GM12878 (cell line): ENCODE data around the gene MBNL1. TPM values are rescaled to one million over a fixed set of nuclear protein-coding genes. Genes with fewer than 3 reads are reported as not detected.
A peak's percentile ranks its signal among the peaks of the same experiment; 100 is the strongest.

ENCODE experiments used
- ATAC-seq: fragments of 200-7000 bp; cut with Tn5 transposase; 3 replicates; pipeline ENCODE4 v1.9.1; 2020; ENCODE audit warnings: mild to moderate bottlenecking, moderate library complexity
- BruUV-seq: library from RNA; stranded (reverse); fragments of 400-500 nt; replicated peaks from 2 replicates; lab custom pipeline; 2021; lab: Mats Ljungman, UMichigan
- CTCF ChIA-PET: fragments of 300-600 bp; sonication (Branson Sonifier 250); formaldehyde crosslinking; extraction: SDS; loops from one replicate; lab custom pipeline; 2021; ENCODE audit warnings: inconsistent platforms; lab: Yijun Ruan, JAX
- POLR2A ChIA-PET: fragments of 350-600 bp; formaldehyde crosslinking; extraction: SDS; loops from one replicate; lab custom pipeline; 2021; ENCODE audit warnings: inconsistent platforms; lab: Charles Lee
- RAD21 ChIA-PET: fragments of 300-600 bp; sonication (Branson Sonifier 250); formaldehyde crosslinking; loops from one replicate; lab custom pipeline; 2023; ENCODE audit warnings: antibody characterized with exemption; ENCODE audit not compliant: unreplicated experiment; lab: Charles Lee
- SMC1A ChIA-PET: fragments of 300-600 bp; sonication (Branson Sonifier 250); formaldehyde crosslinking; loops from one replicate; lab custom pipeline; 2023; ENCODE audit not compliant: unreplicated experiment, uncharacterized antibody; lab: Charles Lee
- DNase-seq: peaks from one replicate; pipeline ENCODE4 v3.0.0-alpha.2; 2011; ENCODE audit warnings: low read depth, low spot score
- FAIRE-seq: peaks from 3 replicates; lab custom pipeline; 2011; peaks lifted over from hg19 to GRCh38; lab: Jason Lieb, UNC
- H2AFZ ChIP-seq: 2 replicates; pipeline ENCODE4 v1.6.0; 2011; ENCODE audit warnings: low read depth, low read length, control low read depth; ENCODE audit not compliant: control insufficient read depth
- H3K27ac ChIP-seq: 2 replicates; pipeline ENCODE4 v1.5.1; 2011; ENCODE audit warnings: control low read depth; ENCODE audit not compliant: control insufficient read depth, insufficient read depth
- H3K27me3 ChIP-seq, 2 experiments: replicated peaks in 1 of 2; 2 replicates each; pipeline versions ENCODE4 v1.6.0 to v1.6.1; 2011; ENCODE audit warnings: low read length in 1 of 2; ENCODE audit not compliant: control insufficient read depth in 2 of 2, insufficient read depth in 2 of 2
- H3K36me3 ChIP-seq, 2 experiments: 2 replicates each; pipeline ENCODE4 v1.5.1; 2011; ENCODE audit warnings: low read length in 1 of 2; ENCODE audit not compliant: control insufficient read depth in 2 of 2, insufficient read depth in 2 of 2
- H3K4me1 ChIP-seq: 2 replicates; pipeline ENCODE4 v1.6.1; 2011; ENCODE audit warnings: mild to moderate bottlenecking, low read length, moderate library complexity, mixed read lengths; ENCODE audit not compliant: control insufficient read depth, insufficient read depth
- H3K4me2 ChIP-seq: 2 replicates; pipeline ENCODE4 v1.6.0; 2011; ENCODE audit warnings: control low read depth; ENCODE audit not compliant: control insufficient read depth, insufficient read depth
- H3K4me3 ChIP-seq: fragments of 200-600 bp; sonication (generic); 2 replicates; pipeline ENCODE4 v1.5.1; 2016
- H3K79me2 ChIP-seq: 2 replicates; pipeline ENCODE4 v1.6.0; 2011; ENCODE audit warnings: low read length; ENCODE audit not compliant: control insufficient read depth, insufficient read depth
- H3K9ac ChIP-seq: 2 replicates; pipeline ENCODE4 v1.8.0; 2011; ENCODE audit warnings: low read length, control low read depth, mixed read lengths; ENCODE audit not compliant: control insufficient read depth, insufficient read depth
- H3K9me3 ChIP-seq: replicated peaks from 3 replicates; pipeline ENCODE4 v1.5.1; 2011; ENCODE audit warnings: mild to moderate bottlenecking, low read length; ENCODE audit not compliant: control insufficient read depth, insufficient read depth
- H4K20me1 ChIP-seq: 2 replicates; pipeline ENCODE4 v1.6.0; 2011; ENCODE audit not compliant: control insufficient read depth, insufficient read depth
- PAX5 ChIP-seq: IDR thresholded peaks from 2 replicates; pipeline ENCODE4 v1.6.1; 2011; ENCODE audit warnings: low read depth, low read length, borderline replicate concordance
- POLR2AphosphoS5 ChIP-seq: IDR thresholded peaks from 2 replicates; pipeline ENCODE4 v1.6.1; 2011; ENCODE audit warnings: mild to moderate bottlenecking, low read length, inconsistent platforms
- SMAD5 ChIP-seq: IDR thresholded peaks from 2 replicates; pipeline ENCODE4 v1.6.1; 2016; ENCODE audit warnings: antibody characterized with exemption, low read depth
- ZNF217 ChIP-seq: fragments of 450-650 bp; IDR thresholded peaks from 2 replicates; pipeline ENCODE4 v1.6.1; 2017; ENCODE audit warnings: antibody characterized with exemption, mild to moderate bottlenecking
- WGBS: methylation state at CpG from one replicate; pipeline ENCODE4 v1.1.6; 2016; ENCODE audit warnings: low lambda C conversion rate; ENCODE audit not compliant: insufficient replicate concordance, insufficient coverage; ENCODE audit errors: missing lambda C conversion rate; 5-methylcytosine and 5-hydroxymethylcytosine counted together
- in situ Hi-C: fragments of 300-500 bp; cut with MboI; formaldehyde crosslinking; loops from 9 replicates; pipeline ENCODE4 v1.14.3; 2018; ENCODE audit warnings: mixed read lengths
- intact Hi-C: fragments of 100-400 bp; cut with micrococcal nuclease; formaldehyde crosslinking; loops from one replicate; pipeline ENCODE4 v1.14.2; 2022; ENCODE audit not compliant: unreplicated experiment
- polyA plus RNA-seq, 11 experiments: library from polyadenylated mRNA; depleted of rRNA in 4 of 11; unstranded in 6 of 11; stranded (reverse) in 5 of 11; fragments of >200 nt; fragmentation: Nextera tagmentation in 4 of 11; fragmentation: Illumina TruSeq in 1 of 11; extraction: Ambion mirVana in 4 of 11; extraction: Trizol in 1 of 11; gene quantifications; 1 replicate in 1 of 11; 2 replicates in 10 of 11; pipeline versions ENCODE4 v1.2.1 to v1.2.3, GENCODE V29; 2011 to 2016; ENCODE audit warnings: inconsistent platforms in 2 of 11, missing spikeins in 2 of 11, low read depth in 1 of 11
- total RNA-seq, 4 experiments: library from RNA; depleted of rRNA in 3 of 4; stranded (reverse); fragments of >200 nt in 3 of 4; fragmentation: Illumina TruSeq in 1 of 4; extraction: Trizol in 1 of 4; gene quantifications; 2 replicates each; pipeline versions ENCODE4 v1.2.1 to v1.2.3, GENCODE V29; 2013 to 2021
- TF ChIP-seq, protein P1 (sequence below): IDR thresholded peaks from 2 replicates; pipeline ENCODE4 v1.6.1; 2011; ENCODE audit warnings: low read depth, low read length, improper control_type of control experiment, borderline replicate concordance

MBNL1 gene
- total and polyA plus RNA-seq, 10 of the 15 experiments (the other 5 are each of a cell fraction or from before 2014, with no cell fraction given), result 59.6 to 337 (median 143) TPM

DNA sequence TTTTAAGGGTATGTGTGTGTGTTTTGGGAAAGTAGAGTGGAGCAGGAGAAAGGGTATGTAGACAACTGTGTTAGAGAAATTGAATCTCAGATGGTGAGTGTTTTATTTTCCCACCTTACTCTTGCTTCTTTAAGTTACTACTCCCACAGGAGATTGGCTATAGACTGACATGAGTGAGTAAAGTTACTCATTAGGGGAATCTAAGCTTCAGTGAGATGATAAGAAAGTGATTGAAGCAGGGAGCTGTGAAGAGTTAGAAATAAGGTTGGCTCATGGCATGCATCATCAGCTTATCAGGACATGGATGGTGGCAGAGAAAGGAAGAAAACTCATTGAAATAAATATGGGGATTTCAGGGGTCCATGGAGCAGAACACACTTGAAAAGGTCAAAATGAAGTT lies 88.9 kb downstream of the MBNL1 start:
- ATAC-seq, result peak; percentile 6
- TSS peak; percentile 44 for BruUV-seq
- Histone ChIP-seq H3K9ac (no peak overlapping the region), H3K4me1 (peaks cover 14% of the 10 kb centered on the region), H3K9me3 (peaks cover 5% of the 10 kb centered on the region; the same call in 2 of the 3 replicates), H3K4me2 (no peak overlapping the region), H3K27me3 (no peaks in the 10 kb centered on the region), H3K79me2 (peaks cover 72% of the 10 kb centered on the region), H3K4me3 (no peak overlapping the region), H3K27ac (peak overlapping the region; percentile 48; the same call in 1 of the 2 replicates), H4K20me1 (no peaks in the 10 kb centered on the region), H2AFZ (no peak overlapping the region), H3K36me3 (peaks cover 0 to 15% of the 10 kb centered on the region in 2 experiments; a peak in 3 of 4 replicates)
- no peak for DNase-seq
- CTCF ChIA-PET, result interaction anchor here (0.8 to 2.6 kb wide), 3 partner anchors 9 to 85 kb away, joined by 3 to 7 read pairs (median 4); no protein-coding TSS in a partner anchor
- POLR2A ChIA-PET, result interaction anchor here (1.5 kb wide), 1 partner anchor 12 kb away, joined by 4 read pairs; no protein-coding TSS in a partner anchor
- intact Hi-C loops (loop anchor here (1.0 to 5.0 kb wide), 2 partner anchors 17 to 85 kb away; no protein-coding TSS in a partner anchor), in situ Hi-C loops (no loop called here)
- TF ChIP-seq POLR2AphosphoS5 (0 out of 2 replicates have a peak, but pooled peaks have one; percentile 11), PAX5 (no peak)
- SMC1A ChIA-PET, result interaction anchor here (0.9 to 3.4 kb wide), 7 partner anchors 16 to 172 kb away, joined by 4 to 17 read pairs (median 4); no protein-coding TSS in a partner anchor
- FAIRE-seq, result no peak
- RAD21 ChIA-PET, result interaction anchor here (2.8 kb wide), 1 partner anchor 25 kb away, joined by 7 read pairs; no protein-coding TSS in a partner anchor

DNA sequence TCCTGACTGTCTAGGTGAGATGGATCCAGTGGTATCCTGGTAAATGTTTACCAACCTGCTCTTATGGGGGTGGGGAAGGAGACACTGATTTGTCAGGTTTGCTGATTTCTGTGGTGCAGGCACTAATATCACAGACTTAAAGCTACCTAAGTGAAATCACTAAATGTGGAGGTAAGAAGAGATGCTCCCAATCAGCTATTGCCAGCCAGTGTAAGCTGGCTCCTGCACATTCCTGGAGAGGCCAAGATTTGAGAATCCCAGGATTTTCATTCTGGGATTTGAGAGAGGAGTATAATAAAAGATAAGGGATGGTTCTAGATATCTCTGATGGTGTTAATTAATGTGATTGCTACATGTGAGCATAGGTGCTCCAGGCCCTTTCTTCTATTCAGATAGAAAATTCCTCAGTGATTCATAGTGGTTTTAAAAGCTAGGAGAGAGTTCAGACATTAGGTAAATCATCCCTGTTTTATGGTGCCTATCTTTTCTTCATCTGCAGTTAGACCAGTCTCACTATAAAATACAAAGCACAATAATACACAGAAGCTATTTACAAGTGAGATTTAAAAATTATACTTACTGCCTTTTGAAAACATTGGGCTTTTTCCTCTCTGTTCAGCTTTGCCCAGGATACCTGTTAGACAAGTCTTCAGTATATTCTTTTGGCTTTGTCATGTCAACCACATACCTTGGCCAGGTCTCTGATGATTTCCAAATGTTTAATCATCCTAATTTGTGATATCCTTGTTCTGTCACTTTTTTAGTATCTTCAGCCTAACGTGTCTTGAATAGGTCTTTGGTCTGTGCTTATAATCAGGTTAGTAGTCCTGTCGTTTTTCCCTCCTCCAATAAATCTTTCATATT lies 90.9 kb downstream of the MBNL1 start:
- Histone ChIP-seq H3K4me2 (no peak overlapping the region), H3K36me3 (peaks cover 0 to 4% of the 10 kb centered on the region in 2 experiments; a peak in 2 of 4 replicates), H4K20me1 (no peaks in the 10 kb centered on the region), H3K79me2 (peaks cover 69% of the 10 kb centered on the region)
- DNase-seq (no peak), FAIRE-seq (no peak)
- TF ChIP-seq ZNF217 (no peak), SMAD5 (no peak)
- TF ChIP-seq, protein P1, sequence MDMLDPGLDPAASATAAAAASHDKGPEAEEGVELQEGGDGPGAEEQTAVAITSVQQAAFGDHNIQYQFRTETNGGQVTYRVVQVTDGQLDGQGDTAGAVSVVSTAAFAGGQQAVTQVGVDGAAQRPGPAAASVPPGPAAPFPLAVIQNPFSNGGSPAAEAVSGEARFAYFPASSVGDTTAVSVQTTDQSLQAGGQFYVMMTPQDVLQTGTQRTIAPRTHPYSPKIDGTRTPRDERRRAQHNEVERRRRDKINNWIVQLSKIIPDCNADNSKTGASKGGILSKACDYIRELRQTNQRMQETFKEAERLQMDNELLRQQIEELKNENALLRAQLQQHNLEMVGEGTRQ, result no peak
- TF ChIP-seq, all 136 proteins: peak for 0
- no peak overlapping the region for H3K27ac ChIP-seq
- peaks cover 6% of the 10 kb centered on the region; the same call in 1 of the 2 replicates for H3K4me1 ChIP-seq
- POLR2A ChIA-PET, result interaction anchor here (0.8 to 1.4 kb wide), 2 partner anchors 10 to 17 kb away, joined by 3 read pairs; no protein-coding TSS in a partner anchor
- no peak overlapping the region for H3K9ac ChIP-seq
- WGBS, result 50% methylated on average over 2 of the region's 2 CpGs
- no TSS peak for BruUV-seq
- no peak overlapping the region for H2AFZ ChIP-seq
- SMC1A ChIA-PET, result interaction anchor here (0.7 to 3.4 kb wide), 15 partner anchors 8 to 84 kb away, joined by 3 to 17 read pairs (median 5); no protein-coding TSS in a partner anchor
- intact Hi-C loops (loop anchor here (5.0 kb wide), 1 partner anchor 83 kb away; no protein-coding TSS in a partner anchor), in situ Hi-C loops (no loop called here)
- no peaks in the 10 kb centered on the region for H3K27me3 ChIP-seq
- ATAC-seq, result no peak
- H3K4me3 ChIP-seq, result no peak overlapping the region
- RAD21 ChIA-PET, result interaction anchor here (0.8 to 2.8 kb wide), 7 partner anchors 15 to 85 kb away, joined by 3 to 9 read pairs (median 3); no protein-coding TSS in a partner anchor
- CTCF ChIA-PET, result interaction anchor here (0.9 kb wide), 2 partner anchors 22 to 84 kb away, joined by 3 to 4 read pairs; no protein-coding TSS in a partner anchor
- H3K9me3 ChIP-seq, result peaks cover 2% of the 10 kb centered on the region; the same call in 1 of the 3 replicates
